ENCODE data around the gene CEP162.
"Not testable (repeated sequence)": the region's sequence is repeated elsewhere in the genome, so short reads cannot be mapped to it uniquely, and the experiment has no call there.

CEP162 gene

GRCh38 chr6:84111351-84111750, 116.1 kb downstream of the CEP162 start:
- intact Hi-C loops (cut with DNase I): not testable (repeated sequence)

GRCh38 chr6:84107495-84107894, 119.9 kb downstream of the CEP162 start:
- DNase-seq: no peak
- intact Hi-C loops (cut with DNase I): no loop called here

More at GRCh38 chr6:84111351-84111750, 116.1 kb downstream of the CEP162 start:
- not testable (repeated sequence) for DNase-seq

GRCh38 chr6:84105215-84105924, 122.1 kb downstream of the CEP162 start:
- intact Hi-C loops (cut with DNase I); DNase-seq: not testable (repeated sequence)

- no peak for DNase-seq
- intact Hi-C loops (cut with DNase I): no loop called here
These were observed 124.4 kb downstream of the CEP162 start for GRCh38 chr6:84103029-84103428.

GRCh38 chr6:84095156-84095555, 132.3 kb downstream of the CEP162 start:
- DNase-seq: no peak
- intact Hi-C loops (cut with DNase I): no loop called here

GRCh38 chr6:84093441-84094435, 133.7 kb downstream of the CEP162 start:
- intact Hi-C loops (cut with DNase I): no loop called here
- no peak for DNase-seq

- intact Hi-C loops (cut with DNase I): no loop called here
- no peak for DNase-seq
These were observed 137.9 kb downstream of the CEP162 start for GRCh38 chr6:84089552-84089951.

- no peak for DNase-seq
- intact Hi-C loops (cut with DNase I): no loop called here
These were observed 138.4 kb downstream of the CEP162 start for GRCh38 chr6:84089081-84089480.

- DNase-seq: no peak
- intact Hi-C loops (cut with DNase I): no loop called here
These were observed 140.7 kb downstream of the CEP162 start for GRCh38 chr6:84086545-84087429.

GRCh38 chr6:84086056-84086455, 141.4 kb downstream of the CEP162 start:
- DNase-seq: no peak
- intact Hi-C loops (cut with DNase I): no loop called here

- intact Hi-C loops (cut with DNase I); DNase-seq: not testable (repeated sequence)
These were observed 142.7 kb downstream of the CEP162 start for GRCh38 chr6:84084705-84085104.

- no peak for DNase-seq
- intact Hi-C loops (cut with DNase I): no loop called here
These were observed 144.7 kb downstream of the CEP162 start for GRCh38 chr6:84082689-84083265.

- intact Hi-C loops (cut with DNase I): no loop called here
- DNase-seq: no peak
These were observed 146.2 kb downstream of the CEP162 start for GRCh38 chr6:84081222-84081621.

GRCh38 chr6:84078335-84078734, 149.1 kb downstream of the CEP162 start:
- intact Hi-C loops (cut with DNase I): no loop called here
- DNase-seq: no peak

GRCh38 chr6:84077645-84078044, 149.8 kb downstream of the CEP162 start:
- no peak for DNase-seq
- intact Hi-C loops (cut with DNase I): no loop called here

GRCh38 chr6:84074988-84075781, 152.3 kb downstream of the CEP162 start:
- no peak for DNase-seq
- intact Hi-C loops (cut with DNase I): no loop called here
